ENCODE data around the gene TBC1D24. TPM values are rescaled to one million over a fixed set of nuclear protein-coding genes. Genes with fewer than 3 reads are reported as not detected.

The TBC1D24 gene
- total RNA-seq, 1 donor from 2014 or later: 15.4 TPM

DNA sequence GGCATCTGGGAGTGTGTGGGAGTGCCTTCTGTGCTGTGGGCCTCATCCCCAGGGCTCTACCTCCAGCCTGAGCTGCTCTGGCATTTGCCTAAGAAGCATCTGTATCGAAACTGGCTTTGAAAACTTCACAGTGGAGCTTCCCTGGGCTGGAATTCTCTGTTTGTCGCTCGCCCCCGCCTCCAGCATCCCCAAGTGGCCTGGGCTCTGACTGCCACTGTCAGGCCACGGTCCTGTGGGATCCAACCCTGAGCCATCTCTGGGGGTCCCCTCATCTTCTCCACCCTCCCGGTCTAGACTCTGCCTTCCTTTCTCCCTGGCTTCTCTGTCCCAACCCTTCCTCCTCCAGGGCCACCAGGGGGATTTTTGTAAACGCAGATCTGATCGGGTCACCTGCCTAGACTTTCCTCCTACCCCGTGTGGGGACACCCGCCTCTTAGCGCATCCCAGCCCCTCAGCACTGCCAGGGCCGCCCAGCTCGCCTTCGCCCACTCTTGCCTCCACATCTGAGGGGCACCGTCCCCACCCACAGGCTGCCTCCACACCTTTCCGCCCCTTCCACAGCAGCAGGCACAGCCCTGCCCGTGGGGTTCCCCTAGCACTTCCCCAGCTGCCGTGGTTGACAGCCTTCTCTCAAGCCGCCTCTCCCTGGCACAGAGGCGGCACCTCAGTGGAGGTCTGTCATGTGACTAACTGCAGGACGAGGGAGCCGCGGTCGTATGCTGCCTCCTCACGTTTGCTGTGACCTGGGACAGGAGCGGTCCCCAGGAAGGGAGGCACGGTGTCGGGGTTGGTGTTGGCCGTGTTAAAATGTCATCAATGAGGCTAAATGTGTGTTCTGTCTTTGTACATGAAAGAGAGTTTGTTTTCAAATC, 12.0 kb downstream of the TBC1D24 start:
- peak overlapping the region; percentile 48 for H3K27ac Mint-ChIP-seq (ENCODE audit: unreplicated experiment)
- no peak for DNase-seq (ENCODE audit: extremely low spot score, unreplicated experiment)
- TF ChIP-seq, protein P1, sequence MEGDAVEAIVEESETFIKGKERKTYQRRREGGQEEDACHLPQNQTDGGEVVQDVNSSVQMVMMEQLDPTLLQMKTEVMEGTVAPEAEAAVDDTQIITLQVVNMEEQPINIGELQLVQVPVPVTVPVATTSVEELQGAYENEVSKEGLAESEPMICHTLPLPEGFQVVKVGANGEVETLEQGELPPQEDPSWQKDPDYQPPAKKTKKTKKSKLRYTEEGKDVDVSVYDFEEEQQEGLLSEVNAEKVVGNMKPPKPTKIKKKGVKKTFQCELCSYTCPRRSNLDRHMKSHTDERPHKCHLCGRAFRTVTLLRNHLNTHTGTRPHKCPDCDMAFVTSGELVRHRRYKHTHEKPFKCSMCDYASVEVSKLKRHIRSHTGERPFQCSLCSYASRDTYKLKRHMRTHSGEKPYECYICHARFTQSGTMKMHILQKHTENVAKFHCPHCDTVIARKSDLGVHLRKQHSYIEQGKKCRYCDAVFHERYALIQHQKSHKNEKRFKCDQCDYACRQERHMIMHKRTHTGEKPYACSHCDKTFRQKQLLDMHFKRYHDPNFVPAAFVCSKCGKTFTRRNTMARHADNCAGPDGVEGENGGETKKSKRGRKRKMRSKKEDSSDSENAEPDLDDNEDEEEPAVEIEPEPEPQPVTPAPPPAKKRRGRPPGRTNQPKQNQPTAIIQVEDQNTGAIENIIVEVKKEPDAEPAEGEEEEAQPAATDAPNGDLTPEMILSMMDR (IDR thresholded peaks at IDR 0.05): no peak
- no peaks in the 10 kb centered on the region for H3K9me3 Mint-ChIP-seq (ENCODE audit: unreplicated experiment)
- H3K4me1 Mint-ChIP-seq (ENCODE audit: unreplicated experiment): peaks cover 23% of the 10 kb centered on the region
- H3K27me3 Mint-ChIP-seq (ENCODE audit: unreplicated experiment): no peaks in the 10 kb centered on the region
- no peak overlapping the region for H3K4me3 Mint-ChIP-seq (ENCODE audit: unreplicated experiment)
- no peaks in the 10 kb centered on the region for H3K36me3 Mint-ChIP-seq (ENCODE audit: unreplicated experiment)

DNA sequence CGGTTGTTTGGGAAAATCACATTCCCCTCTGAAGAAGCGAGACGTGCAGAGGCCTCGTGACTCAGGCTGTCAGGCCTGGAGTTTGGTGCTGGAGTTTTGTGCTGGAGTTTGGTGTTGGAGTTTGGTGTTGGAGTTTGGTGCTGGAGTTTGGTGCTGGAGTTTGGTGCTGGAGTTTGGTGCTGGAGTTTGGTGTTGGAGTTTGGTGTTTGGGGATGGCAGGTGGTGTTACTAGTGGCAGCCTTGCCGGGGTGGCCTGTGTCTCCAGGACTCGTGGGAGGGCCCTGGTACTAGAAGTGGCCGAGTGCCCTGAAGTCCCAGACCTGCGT, 12.6 kb downstream of the TBC1D24 start:
- no peak for DNase-seq (ENCODE audit: extremely low spot score, unreplicated experiment)
- Mint-ChIP-seq H3K4me3 (ENCODE audit: unreplicated experiment) (no peak overlapping the region), H3K36me3 (ENCODE audit: unreplicated experiment) (no peaks in the 10 kb centered on the region), H3K4me1 (ENCODE audit: unreplicated experiment) (peaks cover 20% of the 10 kb centered on the region), H3K9me3 (ENCODE audit: unreplicated experiment) (no peaks in the 10 kb centered on the region), H3K27ac (ENCODE audit: unreplicated experiment) (peak overlapping the region; percentile 48), H3K27me3 (ENCODE audit: unreplicated experiment) (no peaks in the 10 kb centered on the region)
- TF ChIP-seq, protein P1 (IDR thresholded peaks at IDR 0.05): no peak

DNA sequence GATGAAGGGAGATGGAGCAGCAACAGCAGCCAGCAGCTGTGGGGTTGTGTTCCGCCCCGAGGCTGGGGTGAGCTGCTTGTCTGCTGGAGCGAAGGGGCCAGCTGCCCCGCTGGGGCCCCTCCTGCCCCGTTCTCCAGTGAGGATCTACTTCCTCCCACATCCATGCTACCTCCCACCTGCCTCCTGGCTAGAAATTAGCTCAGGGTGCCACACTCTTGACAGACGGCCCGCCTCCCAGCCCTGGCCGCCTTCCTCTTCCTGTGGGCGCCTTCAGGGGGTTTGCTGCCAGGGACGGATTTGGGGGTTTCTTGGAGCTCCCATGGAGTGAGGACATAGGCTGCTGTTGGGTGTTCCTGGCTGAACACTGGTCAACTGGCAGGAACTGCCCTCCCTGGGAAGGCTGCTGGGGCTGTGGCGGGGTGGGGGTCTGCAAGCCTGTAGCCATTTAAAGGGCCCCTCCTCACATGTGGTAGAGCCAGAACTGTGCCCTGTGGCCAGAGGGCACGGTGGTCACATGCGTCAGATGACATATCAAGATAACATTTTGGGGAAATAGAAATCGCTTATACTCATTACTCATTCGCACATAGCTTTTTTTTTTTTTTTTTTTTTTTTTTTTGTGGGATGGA, 13.1 kb downstream of the TBC1D24 start:
- Mint-ChIP-seq H3K36me3 (ENCODE audit: unreplicated experiment) (no peaks in the 10 kb centered on the region), H3K27ac (ENCODE audit: unreplicated experiment) (no peak overlapping the region), H3K27me3 (ENCODE audit: unreplicated experiment) (no peaks in the 10 kb centered on the region), H3K4me3 (ENCODE audit: unreplicated experiment) (no peak overlapping the region), H3K4me1 (ENCODE audit: unreplicated experiment) (peaks cover 15% of the 10 kb centered on the region), H3K9me3 (ENCODE audit: unreplicated experiment) (no peaks in the 10 kb centered on the region)
- TF ChIP-seq, protein P1 (IDR thresholded peaks at IDR 0.05): no peak
- DNase-seq (ENCODE audit: extremely low spot score, unreplicated experiment): no peak

DNA sequence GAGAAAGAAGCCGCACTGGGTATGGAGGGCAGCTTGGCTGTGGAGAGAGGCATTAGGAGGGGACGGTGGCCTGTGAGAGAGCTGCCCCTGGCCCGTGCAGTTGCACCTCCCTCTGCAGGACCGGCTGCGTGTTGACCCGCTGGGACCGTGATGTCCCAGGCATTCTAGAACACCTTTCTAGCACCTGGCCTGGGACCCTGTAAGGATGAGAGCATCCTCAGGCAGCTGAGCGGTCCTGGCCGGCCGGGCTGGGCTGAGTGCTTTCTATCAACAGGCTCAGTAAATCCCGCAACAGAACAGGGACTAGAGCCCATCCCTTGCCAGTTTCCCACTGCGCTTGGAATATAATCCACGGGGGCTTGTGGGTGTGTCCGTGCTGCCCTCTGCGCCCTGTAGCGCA, 14.7 kb downstream of the TBC1D24 start:
- Mint-ChIP-seq H3K4me1 (ENCODE audit: unreplicated experiment) (peaks cover 11% of the 10 kb centered on the region), H3K27me3 (ENCODE audit: unreplicated experiment) (no peaks in the 10 kb centered on the region), H3K9me3 (ENCODE audit: unreplicated experiment) (no peaks in the 10 kb centered on the region), H3K27ac (ENCODE audit: unreplicated experiment) (no peak overlapping the region), H3K36me3 (ENCODE audit: unreplicated experiment) (no peaks in the 10 kb centered on the region), H3K4me3 (ENCODE audit: unreplicated experiment) (no peak overlapping the region)
- TF ChIP-seq, protein P1 (IDR thresholded peaks at IDR 0.05): no peak
- DNase-seq (ENCODE audit: extremely low spot score, unreplicated experiment): no peak

Data from osteocyte (in vitro differentiated cells).